CD4-positive, alpha-beta T cell treated with Interleukin-21 for 1 hour (primary cell): ENCODE data around the gene ARHGEF1.
A peak's percentile ranks its signal among the peaks of the same experiment; 100 is the strongest.

ENCODE experiments used
- DNase-seq: peaks from one replicate; pipeline ENCODE4 v3.0.0-alpha.2; 2020

ARHGEF1 gene

DNA sequence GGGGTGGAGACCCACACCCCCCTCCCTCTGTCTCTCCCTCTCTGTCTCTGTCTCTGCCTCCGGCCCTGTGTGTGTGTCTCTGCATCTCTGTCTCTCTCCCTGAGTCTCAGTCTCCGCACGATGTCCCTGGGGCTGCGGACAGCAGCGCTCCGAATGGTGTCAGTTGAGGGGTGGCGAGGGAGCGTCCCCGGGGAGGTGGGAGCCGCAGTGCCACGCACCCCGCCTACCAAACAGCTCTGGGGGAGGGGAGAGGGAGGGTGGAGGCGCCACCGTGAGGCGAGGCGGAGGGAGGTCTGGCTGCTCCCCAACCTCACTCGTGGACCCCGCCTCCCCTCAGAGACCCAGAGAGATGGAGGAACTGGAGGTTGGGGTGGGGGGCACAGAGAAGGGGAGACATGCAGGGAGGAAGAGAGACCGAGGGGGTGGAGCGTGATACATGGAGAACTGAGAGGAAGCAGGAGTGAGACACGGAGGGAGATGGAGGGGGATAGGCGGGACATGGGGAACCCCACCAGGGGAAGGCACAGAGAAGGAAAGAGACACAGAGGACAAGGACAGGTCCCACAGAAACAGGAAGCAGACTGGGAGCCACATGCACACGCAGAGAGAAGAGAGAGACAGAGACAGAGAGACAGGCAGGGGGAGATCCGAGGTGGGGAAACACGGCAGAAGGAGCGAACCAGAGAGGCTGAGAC lies 38.0 kb downstream of the ARHGEF1 start:
- no peak for DNase-seq

DNA sequence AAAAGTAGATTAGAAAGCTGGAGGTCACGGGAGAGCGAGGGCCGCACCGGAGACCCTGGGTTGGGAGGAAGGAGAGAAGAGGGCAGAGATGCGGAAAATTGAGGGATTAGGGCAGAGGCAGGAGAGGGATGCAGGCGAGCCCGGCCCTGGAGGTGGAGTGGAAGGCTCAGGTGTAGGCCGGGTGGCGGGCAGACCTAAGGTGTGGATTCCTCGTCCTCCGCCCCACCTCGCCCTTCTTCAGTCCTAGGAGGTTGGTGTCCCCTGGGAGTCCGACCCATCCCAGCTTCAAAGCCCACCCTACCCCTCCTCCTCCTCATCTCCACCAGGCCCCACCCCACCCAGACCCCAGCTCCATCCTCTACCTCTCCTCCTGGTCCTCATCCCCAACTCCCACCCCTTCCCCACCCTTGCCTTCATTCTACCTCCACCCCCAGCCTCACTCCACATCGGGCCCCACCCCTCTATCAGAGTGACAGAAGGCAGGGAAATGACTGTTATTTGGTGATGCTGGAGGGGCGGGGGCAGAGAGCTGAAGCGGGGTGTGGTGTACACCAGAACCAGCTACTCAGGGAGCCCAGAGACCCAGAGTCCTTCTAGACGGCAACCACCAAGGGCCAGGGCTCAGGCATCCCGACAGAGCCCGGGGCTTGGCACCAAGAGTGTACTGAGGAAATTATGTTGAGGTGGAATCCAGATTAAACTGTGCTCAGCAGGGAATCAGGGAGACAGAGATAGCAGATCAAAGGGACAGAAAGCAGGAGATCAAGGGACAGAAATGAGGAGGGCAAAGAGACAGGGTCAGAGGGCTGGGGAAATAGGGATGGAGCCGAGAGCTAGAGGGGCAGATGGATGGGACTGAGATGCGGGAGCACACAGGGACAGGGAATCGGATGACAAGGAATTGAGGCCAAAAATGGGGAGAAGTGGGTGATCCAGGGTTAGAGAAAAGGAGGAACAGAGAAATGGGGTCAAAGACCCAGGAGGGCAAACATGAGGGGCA lies 38.9 kb downstream of the ARHGEF1 start:
- DNase-seq, result no peak

DNA sequence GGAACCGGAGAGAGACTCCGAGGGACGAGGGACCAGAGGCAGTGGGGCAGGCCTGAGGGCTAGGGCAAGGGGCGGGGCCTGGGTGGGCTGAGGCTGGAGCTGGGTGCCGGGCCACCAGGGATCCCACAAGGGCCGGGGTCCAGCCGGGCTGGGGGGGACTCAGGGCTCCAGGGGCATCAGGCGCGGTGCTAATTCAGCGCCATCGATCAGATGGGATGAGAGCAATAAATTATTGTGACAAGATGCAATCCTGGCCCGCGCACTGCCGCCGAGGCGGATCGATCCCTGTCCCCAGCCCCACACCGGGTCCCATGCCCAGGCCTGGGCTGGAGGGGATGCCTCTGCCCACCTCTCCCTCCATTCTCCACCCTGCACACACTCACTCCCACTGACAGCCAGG lies 39.6 kb downstream of the ARHGEF1 start:
- no peak for DNase-seq

DNA sequence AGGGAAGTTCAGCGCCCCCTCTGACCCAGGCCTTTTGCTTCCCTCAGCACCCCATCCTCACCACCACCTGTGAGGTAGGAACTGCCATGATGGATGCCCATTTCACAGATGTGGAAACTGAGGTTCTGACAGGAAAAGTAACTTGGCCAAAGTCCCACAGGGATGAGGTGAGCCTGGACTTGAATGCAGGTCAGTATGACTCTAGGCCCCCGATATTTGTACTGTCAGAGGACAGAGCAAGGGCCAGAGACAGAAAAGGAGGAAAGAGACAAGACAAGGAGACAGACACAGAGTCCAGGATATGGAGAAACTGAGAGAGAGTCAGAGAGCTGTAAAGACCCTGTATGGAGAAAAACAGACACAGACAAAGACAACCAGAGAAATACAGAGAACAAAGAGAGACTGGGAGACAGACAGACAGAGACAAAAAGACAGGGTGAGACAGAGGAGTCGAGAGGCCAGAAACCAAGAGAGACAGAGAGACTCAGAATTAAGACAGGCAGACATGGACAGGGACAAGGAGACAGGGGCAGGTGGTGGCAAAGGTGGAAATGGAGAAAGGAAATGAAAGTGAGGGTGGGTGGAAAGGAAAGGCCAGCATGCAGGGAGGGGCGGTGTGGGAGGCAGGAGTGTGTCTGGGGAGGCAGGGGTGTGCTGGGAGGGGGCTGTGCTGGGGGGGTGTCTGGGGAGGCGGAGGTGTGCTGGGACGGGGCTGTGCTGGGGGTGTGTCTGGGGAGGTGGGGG lies 40.2 kb downstream of the ARHGEF1 start:
- DNase-seq, result no peak

DNA sequence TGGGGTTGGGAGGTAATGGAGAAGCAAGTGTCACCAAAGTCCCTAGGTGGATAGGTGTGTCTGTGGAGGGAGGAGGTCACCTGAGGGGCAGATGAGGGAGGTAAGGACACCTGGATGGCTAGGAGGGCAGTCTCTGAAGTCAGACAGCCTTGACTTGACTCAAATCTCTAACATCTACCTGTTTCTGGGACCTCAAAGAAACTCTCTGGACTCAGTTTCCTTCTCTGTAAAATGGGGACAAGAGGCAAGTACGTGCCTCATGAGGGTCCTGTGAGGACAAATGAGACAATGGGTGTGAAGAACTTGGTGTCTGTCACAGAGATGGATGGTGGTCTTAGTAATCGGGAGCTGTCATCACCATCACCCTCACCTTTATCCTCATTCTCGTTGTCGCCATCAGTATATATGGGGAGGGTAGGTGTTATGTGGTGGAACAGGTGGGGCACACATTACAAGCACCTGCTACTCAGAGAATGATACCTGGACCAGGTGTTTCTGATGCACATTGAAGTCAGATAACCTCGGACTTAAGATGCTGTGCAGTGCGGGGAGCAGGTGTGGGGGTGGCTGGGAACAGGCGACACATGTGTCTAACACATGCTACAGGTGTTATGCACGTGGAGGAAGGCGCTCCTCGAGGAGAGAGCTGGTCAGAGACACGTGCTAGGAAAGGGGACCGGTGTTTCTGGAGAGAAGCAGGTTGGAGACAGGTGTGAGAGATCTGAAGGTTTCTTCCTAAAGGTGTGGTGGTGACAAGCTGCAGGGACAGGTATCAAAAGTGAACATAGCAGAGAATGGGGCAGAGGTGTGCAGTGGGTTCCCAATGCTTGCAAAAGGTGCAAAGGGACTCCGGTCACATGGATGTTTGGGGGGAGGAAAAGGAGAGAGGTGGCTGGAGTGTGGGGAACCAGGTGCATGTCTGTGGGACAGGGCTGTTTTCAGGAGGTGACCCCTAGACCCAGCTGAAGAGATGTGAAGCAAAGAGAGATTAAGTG lies 41.5 kb downstream of the ARHGEF1 start:
- DNase-seq, result no peak

DNA sequence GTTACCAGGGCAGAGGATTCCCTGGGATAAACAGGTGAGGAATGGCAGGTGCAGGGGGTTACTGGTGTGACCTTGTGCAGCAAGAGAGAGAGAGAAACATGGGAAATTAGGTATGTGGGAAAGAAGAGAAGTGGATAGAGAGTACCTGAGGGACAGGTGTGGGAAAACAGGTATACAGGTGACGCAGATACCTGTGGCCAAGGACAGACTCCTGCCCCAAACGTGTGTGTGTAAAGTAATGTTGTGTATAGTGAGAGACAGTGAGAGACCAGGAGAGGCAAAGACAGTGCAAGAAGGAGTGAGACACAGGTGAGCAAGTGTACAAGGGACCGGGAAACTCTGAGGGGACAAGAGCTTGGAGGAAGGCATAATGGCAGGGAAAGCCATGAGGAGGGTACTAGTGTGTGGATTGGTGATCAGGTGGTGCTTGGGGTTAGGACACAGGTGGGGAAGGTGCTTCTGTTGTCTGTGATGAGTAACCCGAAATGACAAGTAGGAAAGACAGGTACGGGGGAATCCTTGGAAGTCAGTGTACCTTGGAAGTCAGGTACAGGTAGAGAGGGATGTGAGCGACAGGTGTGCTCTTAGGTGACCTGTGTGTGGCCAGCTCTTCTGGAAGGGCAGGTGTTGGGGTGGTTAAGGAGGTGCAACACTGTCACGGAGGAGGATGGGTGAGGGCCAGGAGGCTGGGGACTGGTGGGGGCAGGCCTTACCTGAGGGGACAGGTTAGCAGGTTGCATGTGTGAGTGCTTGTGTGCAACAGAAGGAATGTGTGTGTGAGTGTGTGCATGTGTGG lies 42.4 kb downstream of the ARHGEF1 start:
- DNase-seq, result no peak

DNA sequence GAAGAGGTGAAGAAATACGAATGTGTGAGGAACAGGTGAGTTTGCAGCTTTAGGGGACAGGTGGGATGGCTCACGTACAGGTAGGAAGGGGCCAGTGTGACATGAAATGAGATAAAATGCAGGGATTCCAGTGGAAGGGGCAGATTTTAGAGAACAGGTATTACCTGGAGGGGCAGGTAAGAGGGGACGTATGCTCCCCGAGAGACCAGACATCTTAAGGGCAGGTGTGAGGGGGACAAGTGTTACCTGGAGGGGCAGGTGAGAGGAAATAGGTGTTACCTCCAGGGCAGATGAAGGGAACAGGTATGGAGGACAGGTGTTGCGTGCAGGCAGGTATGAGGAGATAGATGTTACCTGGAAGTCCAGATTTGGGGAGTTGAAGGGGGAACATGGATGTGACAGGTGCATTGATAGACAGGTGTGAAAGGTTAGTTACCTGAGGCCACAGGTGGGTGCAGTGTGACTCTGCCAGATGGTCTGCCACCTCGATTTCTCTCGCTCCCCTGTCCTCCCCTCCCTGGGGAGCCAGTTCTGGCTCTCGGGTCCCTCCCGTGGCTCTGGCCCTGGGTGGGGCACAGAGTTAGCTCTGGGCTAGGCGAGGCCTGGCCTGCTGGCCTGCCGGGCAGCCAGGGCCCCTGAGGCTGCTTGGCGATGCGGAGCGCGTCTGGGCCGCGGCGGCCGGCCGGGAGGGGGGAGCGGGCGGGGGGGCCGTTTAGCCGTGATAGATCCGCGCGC lies 43.2 kb downstream of the ARHGEF1 start:
- DNase-seq, result no peak

DNA sequence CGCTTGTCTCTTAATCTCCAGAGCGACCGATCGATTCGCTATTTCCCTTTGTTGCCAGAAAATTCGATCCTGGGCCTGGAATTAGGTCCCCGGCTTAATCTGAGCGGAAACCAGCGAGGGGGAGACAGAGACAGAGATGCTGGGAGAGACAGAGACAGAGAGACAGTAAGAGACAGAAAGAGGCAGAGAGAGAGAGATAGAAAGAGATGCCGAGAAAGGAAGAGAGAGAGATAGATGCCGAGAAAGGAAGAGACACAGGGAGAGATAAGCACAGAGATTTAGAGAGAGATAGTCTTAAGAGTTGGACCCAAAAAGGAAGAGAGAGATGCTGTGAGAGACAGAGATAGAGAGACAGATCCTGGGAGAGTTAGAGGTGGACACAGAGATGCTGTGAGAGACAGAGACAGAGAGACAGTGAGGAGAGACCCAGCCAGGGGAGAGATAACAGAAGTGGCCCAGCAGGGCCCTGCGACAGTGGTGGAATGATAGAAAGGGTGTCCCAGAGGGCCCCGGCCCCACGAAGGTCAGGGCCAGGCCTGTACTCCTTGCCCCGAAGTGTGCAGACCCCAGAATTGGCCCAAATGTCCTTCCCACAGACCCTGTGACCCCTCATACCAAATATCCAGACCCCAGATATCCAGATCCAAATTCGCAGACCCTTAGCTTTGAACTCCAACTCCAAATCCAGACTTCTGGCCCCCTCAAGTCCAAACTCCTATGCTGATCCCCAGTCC lies 43.9 kb downstream of the ARHGEF1 start:
- no peak for DNase-seq

DNA sequence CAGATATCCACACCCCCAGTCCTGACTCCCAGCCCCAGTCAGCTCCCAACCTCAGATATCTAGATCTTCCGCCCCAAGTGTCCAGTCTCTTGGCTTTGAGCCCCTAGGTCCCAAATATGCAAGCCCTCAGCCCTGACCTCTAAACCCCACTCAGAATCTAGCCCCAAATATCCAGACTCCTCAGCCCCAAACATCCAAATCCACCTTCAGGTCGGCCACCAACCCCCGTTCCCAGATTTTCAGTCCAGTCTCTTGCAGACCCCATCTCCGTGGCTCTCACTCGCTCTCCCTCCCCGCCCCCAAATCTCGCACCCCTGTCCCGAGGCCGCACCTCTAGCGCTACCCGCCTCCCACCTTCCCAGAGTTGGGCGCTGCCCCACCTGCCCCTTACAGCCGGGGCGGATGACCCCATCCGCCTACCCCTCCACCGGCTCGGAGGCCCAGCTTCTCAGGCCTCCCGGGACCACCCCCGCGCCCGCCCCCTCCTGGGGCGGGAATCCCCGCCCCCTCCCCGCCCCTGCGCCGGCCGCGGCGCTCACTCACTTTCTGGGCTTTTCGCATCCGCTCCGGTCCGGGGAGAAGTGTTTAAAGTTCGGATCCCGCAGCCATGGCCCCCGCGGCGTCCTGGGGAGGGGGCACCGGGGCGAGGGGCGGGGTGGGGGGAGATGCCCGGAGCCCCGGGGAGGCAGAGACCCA lies 44.7 kb downstream of the ARHGEF1 start:
- no peak for DNase-seq

DNA sequence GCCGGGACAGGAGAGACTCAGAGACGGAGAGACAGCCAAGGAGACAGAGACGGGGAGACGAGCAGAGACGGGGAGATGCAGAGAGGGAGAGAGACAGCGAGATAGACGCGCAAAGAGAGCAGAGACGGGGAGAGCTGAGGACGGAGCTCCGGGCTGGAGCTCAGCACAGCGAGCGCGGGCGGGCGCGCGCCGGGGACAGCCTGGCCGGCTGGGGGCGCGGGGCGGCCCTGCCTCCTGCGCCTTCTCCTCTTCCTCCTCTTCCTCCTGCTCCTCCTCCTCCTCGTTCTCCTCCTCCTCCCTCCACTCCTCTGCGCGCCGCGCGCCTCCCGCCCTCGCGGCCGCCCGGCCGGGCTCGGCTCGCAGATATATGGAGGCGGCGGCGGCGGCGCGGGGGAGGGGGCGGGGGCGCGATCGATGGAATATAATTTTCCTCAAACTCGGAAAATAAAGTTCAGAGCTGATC lies 45.3 kb downstream of the ARHGEF1 start, which contains the start of gene ERFL:
Gene ERFL, minus strand, starts transcription at position 229 of the 463 bp plus-strand sequence. CDS start 15,530 bp downstream, outside the sequence.
- no peak for DNase-seq

DNA sequence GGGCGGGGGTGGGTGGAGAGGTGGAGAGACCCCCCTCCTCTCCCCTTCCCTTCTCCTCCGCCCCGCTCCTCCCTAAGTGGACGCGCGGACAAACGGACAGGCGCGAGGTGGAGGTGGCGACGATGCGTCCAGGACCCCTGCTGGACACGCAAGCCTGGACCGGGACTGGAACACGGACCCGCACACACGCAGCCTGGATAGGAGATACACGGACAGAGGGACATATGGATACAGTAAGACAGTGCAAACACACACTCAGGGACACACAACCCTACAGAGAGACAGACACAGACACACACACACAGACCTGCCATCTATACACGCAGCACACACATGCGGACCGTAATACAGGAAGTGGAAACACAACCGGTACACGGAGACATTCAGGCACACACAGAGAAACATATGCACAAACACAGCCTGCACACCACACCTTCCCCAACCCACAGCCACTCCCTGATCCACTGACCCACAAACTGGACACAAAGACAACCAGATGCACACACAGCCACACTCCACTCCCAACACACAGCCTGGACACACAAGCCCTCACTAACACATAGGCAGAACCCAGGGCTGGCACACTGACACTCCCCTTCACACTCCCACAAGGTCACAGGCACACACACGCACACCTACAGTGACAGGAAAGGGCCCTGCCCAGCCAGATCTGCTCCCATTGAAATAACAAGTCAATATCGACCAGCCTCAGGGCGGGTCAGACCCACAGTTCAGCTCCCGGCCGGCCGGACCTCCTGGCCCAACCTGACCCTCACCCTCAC lies 46.0 kb downstream of the ARHGEF1 start:
- DNase-seq, result peak; percentile 57

DNA sequence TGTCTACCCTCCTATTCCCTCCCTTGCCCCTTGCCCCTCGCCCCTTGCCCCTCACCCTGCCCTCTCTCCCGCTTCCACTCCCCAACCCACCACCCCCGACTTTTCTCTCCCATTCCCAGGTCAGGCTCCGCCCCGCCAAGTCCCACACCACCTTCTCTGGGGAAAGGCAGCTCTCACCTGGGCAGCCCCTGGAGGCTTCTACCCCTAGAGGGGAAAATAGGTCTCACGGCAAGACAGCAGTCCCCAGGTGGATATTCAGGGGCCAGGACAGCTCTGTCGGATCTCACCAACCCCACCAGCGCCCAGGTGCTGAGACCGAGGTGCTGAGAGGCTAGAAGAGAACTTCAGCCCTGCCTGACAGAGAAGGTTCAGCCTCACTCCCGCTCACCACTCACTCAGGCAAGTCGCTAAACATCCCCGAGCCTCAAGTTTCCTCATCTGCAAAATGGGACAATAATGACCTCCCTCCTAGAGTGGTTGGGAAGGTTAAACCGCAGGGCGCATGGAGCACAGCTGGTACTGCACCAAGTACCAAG lies 46.6 kb downstream of the ARHGEF1 start:
- DNase-seq, result no peak

DNA sequence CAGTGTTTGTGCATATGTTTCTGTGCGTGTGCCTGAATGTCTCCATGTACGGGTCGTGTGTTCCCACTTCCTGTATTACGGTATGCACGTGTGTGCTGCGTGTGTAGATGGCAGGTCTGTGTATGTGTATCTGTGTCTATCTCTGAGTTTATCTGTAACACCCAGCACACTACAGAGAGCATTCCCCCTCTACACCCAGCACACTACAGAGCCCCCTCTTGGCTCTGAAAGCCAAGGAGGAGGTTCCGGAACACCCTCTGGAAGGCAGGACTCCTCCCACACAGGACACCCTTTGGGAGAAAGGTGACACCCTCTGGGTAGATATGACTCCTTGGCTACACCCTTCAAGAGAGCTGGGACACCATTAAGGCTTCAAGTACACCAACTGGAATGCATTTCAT lies 47.3 kb downstream of the ARHGEF1 start:
- no peak for DNase-seq

DNA sequence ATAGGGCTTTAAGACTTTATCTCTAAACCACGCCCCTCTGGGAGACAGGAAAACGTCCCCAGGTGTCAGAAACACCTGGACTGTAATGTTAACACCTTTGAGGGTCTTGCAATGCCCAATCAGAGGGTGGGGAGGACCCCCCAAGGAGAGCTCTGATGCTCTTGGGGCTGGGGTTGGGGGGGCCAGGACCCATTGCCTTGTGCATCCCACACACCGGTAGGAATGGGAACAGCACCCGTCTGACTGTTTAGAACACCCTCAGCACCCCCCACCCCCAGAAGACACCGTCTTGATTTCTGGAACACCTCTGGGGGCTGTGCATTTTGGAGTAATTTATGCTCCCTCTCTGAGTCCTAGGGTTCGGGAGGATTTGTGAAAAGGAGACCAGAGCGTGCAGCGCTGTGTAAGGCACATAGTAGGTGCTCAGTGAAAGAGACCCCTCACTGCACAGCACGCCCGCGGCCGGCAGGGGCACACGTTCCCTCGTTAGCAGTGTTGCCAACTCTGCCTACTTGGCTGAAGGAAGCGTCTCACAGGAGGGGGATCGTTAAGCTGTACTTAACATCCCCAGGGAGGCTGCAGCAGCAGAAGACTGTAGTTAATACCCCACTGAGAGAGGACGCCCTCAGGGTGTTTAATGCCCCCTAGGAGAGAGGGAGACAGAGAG lies 48.1 kb downstream of the ARHGEF1 start:
- no peak for DNase-seq

DNA sequence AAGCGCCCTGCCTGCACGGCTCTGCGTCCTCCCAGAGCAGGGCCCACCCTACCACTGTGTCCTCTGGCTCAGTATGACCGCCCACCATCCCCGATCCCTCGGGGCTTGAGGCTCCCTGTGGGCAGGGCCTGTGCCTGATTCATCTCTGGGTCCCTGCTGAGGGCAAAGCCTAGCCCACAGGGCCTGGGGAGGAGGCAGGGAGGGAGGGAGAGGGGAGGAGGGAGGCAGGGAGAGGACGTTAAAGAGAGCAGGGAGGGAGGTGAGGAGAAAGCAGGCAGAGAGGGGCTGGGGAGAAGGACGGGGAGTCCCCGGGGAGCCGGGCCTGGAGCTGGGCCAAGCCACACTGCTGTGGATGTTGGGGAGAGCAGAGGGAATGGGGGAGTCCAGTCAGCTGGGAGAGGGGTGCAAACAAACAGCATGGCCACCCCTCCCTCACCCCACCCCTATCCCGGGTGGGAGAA lies 49.3 kb downstream of the ARHGEF1 start:
- no peak for DNase-seq

DNA sequence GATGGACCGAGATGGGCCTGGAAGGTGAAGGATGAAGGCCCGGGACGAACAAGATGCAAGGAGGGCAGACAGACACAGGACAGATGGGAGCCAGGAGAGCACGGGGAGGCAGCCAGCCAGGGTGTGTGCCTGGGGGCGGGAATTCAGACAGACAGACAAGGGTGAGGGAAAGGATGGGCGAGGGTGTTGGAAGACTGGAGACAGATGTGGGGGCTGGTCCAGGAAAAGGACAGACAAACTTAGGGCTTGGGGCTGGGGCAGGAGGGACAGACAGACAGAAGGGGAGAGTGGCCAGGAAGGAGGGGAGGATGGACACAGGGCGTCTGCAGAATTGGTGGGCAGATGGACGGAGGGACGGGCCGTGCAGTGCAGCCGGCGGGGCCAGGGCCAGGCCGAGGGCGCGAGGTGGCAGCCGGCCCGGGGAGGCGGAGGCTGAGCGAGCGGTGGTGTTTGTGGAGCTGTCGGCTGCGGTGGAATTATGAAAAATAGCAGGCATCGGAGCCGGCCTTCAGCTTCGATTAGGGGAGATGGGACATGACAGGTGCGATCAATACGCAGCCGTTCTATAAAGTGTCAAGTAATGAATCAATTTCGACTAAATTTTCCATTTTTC lies 49.8 kb downstream of the ARHGEF1 start:
- DNase-seq, result no peak
